A549 (cell line): ENCODE measurements around the gene PLEKHO1. TPM values are rescaled to one million over a fixed set of nuclear protein-coding genes. Genes with fewer than 3 reads are reported as not detected.

Experiments
- ATAC-seq, 2 experiments: fragments of 200-7000 bp in 1 of 2; fragments of >200 bp in 1 of 2; cut with Nextera tagmentation in 1 of 2; cut with Tn5 transposase in 1 of 2; 3 replicates each; pipeline versions ENCODE4 v1.8.0 to v1.9.1; 2018 to 2020; ENCODE audit warnings: mild to moderate bottlenecking in 1 of 2, moderate library complexity in 1 of 2
- CTCF ChIA-PET: fragments of 300-600 bp; sonication (Branson Sonifier 250); formaldehyde crosslinking; extraction: SDS; loops from one replicate; lab custom pipeline; 2021; ENCODE audit warnings: antibody characterized with exemption, inconsistent platforms; lab: Yijun Ruan, JAX
- POLR2A ChIA-PET: fragments of 350-600 bp; formaldehyde crosslinking; extraction: SDS; loops from one replicate; lab custom pipeline; 2021; ENCODE audit warnings: antibody characterized with exemption, inconsistent platforms; lab: Yijun Ruan, JAX
- DNase-seq, 2 experiments: peaks; one replicate each; pipeline versions ENCODE4 v3.0.0 to v3.0.0-alpha.2; 2011 to 2016; ENCODE audit warnings: low read depth in 1 of 2, low spot score in 1 of 2
- FAIRE-seq: peaks from 2 replicates; lab custom pipeline; 2011; peaks lifted over from hg19 to GRCh38; lab: Jason Lieb, UNC
- H3K27ac ChIP-seq, 2 experiments: fragments of >200 bp; sonication (Bioruptor Twin); formaldehyde crosslinking; 3 replicates each; pipeline ENCODE4 v1.5.1; 2016 to 2017
- H3K4me1 ChIP-seq: fragments of >200 bp; sonication (Bioruptor Twin); formaldehyde crosslinking; 3 replicates; pipeline ENCODE4 v1.6.1; 2016
- H3K4me2 ChIP-seq: fragments of >200 bp; sonication (Bioruptor Twin); formaldehyde crosslinking; 3 replicates; pipeline ENCODE4 v1.6.1; 2016
- H3K4me3 ChIP-seq: fragments of >200 bp; sonication (Bioruptor Twin); formaldehyde crosslinking; 3 replicates; pipeline ENCODE4 v1.5.1; 2016
- H3K9me3 ChIP-seq: fragments of >200 bp; sonication (Bioruptor Twin); formaldehyde crosslinking; 3 replicates; pipeline ENCODE4 v1.6.1; 2016
- ATOH8 ChIP-seq: fragments of 250-450 bp; sonication (Bioruptor Pico); IDR thresholded peaks from 2 replicates; pipeline ENCODE4 v1.5.0; 2020; ENCODE audit warnings: low read depth, mild to moderate bottlenecking, moderate library complexity
- BCL3 ChIP-seq: fragments of >200 bp; sonication (Bioruptor Twin); formaldehyde crosslinking; IDR thresholded peaks from 3 replicates; pipeline ENCODE4 v1.6.1; 2016
- CBX8 ChIP-seq: fragments of 200-600 bp; sonication (generic); IDR thresholded peaks from 2 replicates; pipeline ENCODE4 v1.6.1; 2016
- CEBPB ChIP-seq, 2 experiments: fragments of >200 bp in 1 of 2; sonication (Bioruptor Twin) in 1 of 2; formaldehyde crosslinking in 1 of 2; IDR thresholded peaks; 2 replicates each; pipeline ENCODE4 v1.6.1; 2012 to 2016
- CTCF ChIP-seq: fragments of >200 bp; sonication (Bioruptor Twin); formaldehyde crosslinking; IDR thresholded peaks from 3 replicates; pipeline ENCODE4 v1.5.1; 2016
- EHF ChIP-seq: fragments of 250-450 bp; sonication (Bioruptor Pico); IDR thresholded peaks from 2 replicates; pipeline ENCODE4 v1.5.0; 2020; ENCODE audit warnings: mild to moderate bottlenecking
- ELK1 ChIP-seq: fragments of 150-350 bp; IDR thresholded peaks from 2 replicates; pipeline ENCODE4 v1.6.1; 2014; ENCODE audit warnings: low read depth, mild to moderate bottlenecking, low read length
- HDAC2 ChIP-seq: fragments of 200-600 bp; sonication (generic); IDR thresholded peaks from 2 replicates; pipeline ENCODE4 v1.6.1; 2016
- HOXB13 ChIP-seq: fragments of 250-450 bp; sonication (Bioruptor Pico); IDR thresholded peaks from 2 replicates; pipeline ENCODE4 v1.5.0; 2020; ENCODE audit warnings: low read depth, mild to moderate bottlenecking, moderate library complexity
- KDM1A ChIP-seq: fragments of 200-600 bp; sonication (generic); IDR thresholded peaks from 2 replicates; pipeline ENCODE4 v1.6.1; 2016; ENCODE audit warnings: low read depth, mild to moderate bottlenecking
- RFX5 ChIP-seq: fragments of 450-650 bp; IDR thresholded peaks from 2 replicates; pipeline ENCODE4 v1.7.1; 2014; ENCODE audit warnings: antibody characterized with exemption, mild to moderate bottlenecking, moderate library complexity
- SMC3 ChIP-seq: fragments of >200 bp; sonication (Bioruptor Twin); formaldehyde crosslinking; IDR thresholded peaks from 3 replicates; pipeline ENCODE4 v1.6.1; 2018; ENCODE audit warnings: inconsistent platforms
- ZFP36 ChIP-seq: fragments of 450-650 bp; IDR thresholded peaks from 2 replicates; pipeline ENCODE4 v1.6.1; 2014; ENCODE audit warnings: borderline replicate concordance; ENCODE audit not compliant: partially characterized antibody
- ZNF302 ChIP-seq: fragments of 250-450 bp; sonication (Bioruptor Pico); IDR thresholded peaks from 2 replicates; pipeline ENCODE4 v1.9.0; 2021; ENCODE audit warnings: inconsistent platforms, mild to moderate bottlenecking, moderate library complexity
- WGBS: methylation state at CpG from one replicate; pipeline ENCODE4 v1.1.6; 2017; ENCODE audit errors: missing lambda C conversion rate; 5-methylcytosine and 5-hydroxymethylcytosine counted together
- polyA plus RNA-seq, 4 experiments: library from polyadenylated mRNA; depleted of rRNA in 3 of 4; stranded (reverse); fragments of >200 nt; fragmentation: RNase III in 1 of 4; extraction: RNeasy Plus Mini Kit Qiagen cat#74134 plus additional on column Dnase treatment in 1 of 4; gene quantifications; 2 replicates in 3 of 4; 3 replicates in 1 of 4; pipeline ENCODE4 v1.2.3, GENCODE V29; 2011 to 2017

Gene PLEKHO1
- polyA plus RNA-seq, 2 of the 4 experiments (the other 2 are of a cell fraction) = 2.5 to 5.5 TPM

- no peak for TF ChIP-seq CTCF
Observed at GRCh38 chr1:150148837-150149270, 862 bp upstream of the PLEKHO1 start (continued).

- Histone ChIP-seq H3K4me1 (peaks cover 8% of the 10 kb centered on the region), H3K27ac (peak overlapping the region; percentile 80 to 93)
- no peak for TF ChIP-seq HOXB13 (CRISPR knock-in tag)
- TF ChIP-seq HDAC2 = no peak
- TF ChIP-seq ZFP36 = no peak
- TF ChIP-seq, all 56 proteins: peak for 0
- CTCF ChIA-PET = interaction anchor here (1.0 to 2.4 kb wide), 5 partner anchors 12 to 188 kb away, joined by 3 to 9 read pairs (median 7); no protein-coding TSS in a partner anchor
- FAIRE-seq (no peak), DNase-seq (no peak), ATAC-seq (no peak)
- 50% methylated on average over 31 of the region's 114 CpGs for WGBS
- Histone ChIP-seq H3K4me3 (peak overlapping the region; percentile 94), H3K9me3 (no peaks in the 10 kb centered on the region), H3K4me2 (peak overlapping the region; percentile 100)
- POLR2A ChIA-PET = interaction anchor here (1.6 kb wide), 1 partner anchor 262 kb away, joined by 5 read pairs; a partner anchor contains a TSS
Observed at GRCh38 chr1:150150133-150151021, 661 bp downstream of the PLEKHO1 start.

GRCh38 chr1:150151291-150152181, 1.8 kb downstream of the PLEKHO1 start:
- peak in 1 of 2 experiments; percentile 11; a peak in 1 of 6 replicates for ATAC-seq
- ChIA-PET POLR2A (no interaction called here), CTCF (interaction anchor here (0.6 to 2.4 kb wide), 5 partner anchors 13 to 78 kb away, joined by 3 to 9 read pairs (median 4); no protein-coding TSS in a partner anchor)
- WGBS = 92% methylated on average over 15 of the region's 15 CpGs
- TF ChIP-seq CBX8 (no peak), KDM1A (no peak), ELK1 (no peak), ZNF302 (CRISPR knock-in tag) (no peak), RFX5 (no peak), BCL3 (no peak)
- Histone ChIP-seq H3K4me2 (peak overlapping the region; percentile 100), H3K4me1 (peaks cover 8% of the 10 kb centered on the region), H3K9me3 (no peaks in the 10 kb centered on the region), H3K27ac (no peak overlapping the region), H3K4me3 (no peak overlapping the region)
- DNase-seq = no peak
- FAIRE-seq = no peak

GRCh38 chr1:150152182-150152536, 2.4 kb downstream of the PLEKHO1 start:
- WGBS = 72% methylated on average over 2 of the region's 2 CpGs
- CTCF ChIA-PET = interaction anchor here (0.6 to 2.4 kb wide), 4 partner anchors 21 to 78 kb away, joined by 3 to 9 read pairs (median 4); no protein-coding TSS in a partner anchor
- FAIRE-seq (no peak), ATAC-seq (no peak), DNase-seq (no peak)
- Histone ChIP-seq H3K9me3 (no peaks in the 10 kb centered on the region), H3K4me1 (peaks cover 8% of the 10 kb centered on the region), H3K4me2 (no peak overlapping the region), H3K27ac (no peak overlapping the region)
- no peak for TF ChIP-seq SMC3
- no peak for TF ChIP-seq EHF (CRISPR knock-in tag)
- TF ChIP-seq CEBPB (IDR thresholded peaks at IDR 0.05) = no peak
- no peak for TF ChIP-seq ATOH8 (CRISPR knock-in tag)
- TF ChIP-seq, all 56 proteins: peak for 0
- POLR2A ChIA-PET = no interaction called here
- H3K4me3 ChIP-seq = no peak overlapping the region
